NT2/D1 (cell line): Measurements from ENCODE around the gene KLHL11.

Experiments used
- DNase-seq: peaks from one replicate; pipeline ENCODE4 v3.0.0-alpha.2; 2011; ENCODE audit warnings: low read depth, low spot score
- H3K27me3 ChIP-seq: 2 replicates; pipeline ENCODE4 v1.6.0; 2011; ENCODE audit warnings: mild to moderate bottlenecking; ENCODE audit not compliant: insufficient read length, insufficient read depth
- H3K36me3 ChIP-seq: 2 replicates; pipeline ENCODE4 v1.6.1; 2011; ENCODE audit warnings: mild to moderate bottlenecking, low read length, mixed read lengths; ENCODE audit not compliant: insufficient read depth, insufficient read length
- H3K4me1 ChIP-seq: 2 replicates; pipeline ENCODE4 v1.5.1; 2011; ENCODE audit not compliant: insufficient read depth, insufficient read length
- H3K4me3 ChIP-seq: 2 replicates; pipeline ENCODE4 v1.5.1; 2011; ENCODE audit warnings: low read depth; ENCODE audit not compliant: insufficient read length
- H3K9ac ChIP-seq: 2 replicates; pipeline ENCODE4 v1.6.0; 2011; ENCODE audit warnings: low read depth; ENCODE audit not compliant: insufficient read length
- H3K9me3 ChIP-seq: 2 replicates; pipeline ENCODE4 v1.5.1; 2011; ENCODE audit warnings: mild to moderate bottlenecking, low read length; ENCODE audit not compliant: insufficient read depth
- SUZ12 ChIP-seq: IDR thresholded peaks from 2 replicates; pipeline ENCODE4 v1.6.1; 2011; ENCODE audit not compliant: insufficient read length, insufficient read depth; ENCODE audit errors: extremely low read depth
- YY1 ChIP-seq: IDR thresholded peaks from 2 replicates; pipeline ENCODE4 v1.6.1; 2011; ENCODE audit not compliant: insufficient read length, insufficient read depth
- ZNF274 ChIP-seq: IDR thresholded peaks from 2 replicates; pipeline ENCODE4 v1.6.1; 2011; ENCODE audit warnings: mild to moderate bottlenecking, low read depth, low read length

Gene KLHL11

GRCh38 chr17:41896726-41897125, 31.5 kb upstream of the KLHL11 start:
- Histone ChIP-seq H3K9ac (no peak overlapping the region), H3K9me3 (no peaks in the 10 kb centered on the region), H3K4me1 (peaks cover 13% of the 10 kb centered on the region), H3K27me3 (no peaks in the 10 kb centered on the region), H3K36me3 (peaks cover 96% of the 10 kb centered on the region), H3K4me3 (no peak overlapping the region)
- TF ChIP-seq SUZ12 (no peak), YY1 (no peak), ZNF274 (no peak)
- DNase-seq = no peak

GRCh38 chr17:41895617-41896016, 30.4 kb upstream of the KLHL11 start:
- no peak for DNase-seq
- Histone ChIP-seq H3K9ac (no peak overlapping the region), H3K4me3 (no peak overlapping the region)

GRCh38 chr17:41894791-41895331, 29.6 kb upstream of the KLHL11 start:
- H3K9me3 ChIP-seq = no peaks in the 10 kb centered on the region
- no peak for DNase-seq
- peaks cover 94% of the 10 kb centered on the region for H3K36me3 ChIP-seq
- no peak overlapping the region for H3K4me3 ChIP-seq
- TF ChIP-seq SUZ12 (no peak), YY1 (no peak), ZNF274 (no peak)
- H3K4me1 ChIP-seq = peaks cover 13% of the 10 kb centered on the region
- no peak overlapping the region for H3K9ac ChIP-seq
- no peaks in the 10 kb centered on the region for H3K27me3 ChIP-seq

More at GRCh38 chr17:41895617-41896016, 30.4 kb upstream of the KLHL11 start:
- H3K36me3 ChIP-seq = peaks cover 95% of the 10 kb centered on the region
- H3K4me1 ChIP-seq = peaks cover 13% of the 10 kb centered on the region
- no peaks in the 10 kb centered on the region for H3K9me3 ChIP-seq
- no peaks in the 10 kb centered on the region for H3K27me3 ChIP-seq
- no peak for TF ChIP-seq ZNF274
- TF ChIP-seq YY1 = no peak
- TF ChIP-seq SUZ12 = no peak

GRCh38 chr17:41893384-41893783, 28.2 kb upstream of the KLHL11 start:
- Histone ChIP-seq H3K9ac (no peak overlapping the region), H3K36me3 (peaks cover 93% of the 10 kb centered on the region), H3K27me3 (no peaks in the 10 kb centered on the region), H3K4me1 (peaks cover 13% of the 10 kb centered on the region), H3K9me3 (no peaks in the 10 kb centered on the region), H3K4me3 (no peak overlapping the region)
- no peak for DNase-seq
- no peak for TF ChIP-seq YY1
- TF ChIP-seq ZNF274 = no peak
- no peak for TF ChIP-seq SUZ12

DNA sequence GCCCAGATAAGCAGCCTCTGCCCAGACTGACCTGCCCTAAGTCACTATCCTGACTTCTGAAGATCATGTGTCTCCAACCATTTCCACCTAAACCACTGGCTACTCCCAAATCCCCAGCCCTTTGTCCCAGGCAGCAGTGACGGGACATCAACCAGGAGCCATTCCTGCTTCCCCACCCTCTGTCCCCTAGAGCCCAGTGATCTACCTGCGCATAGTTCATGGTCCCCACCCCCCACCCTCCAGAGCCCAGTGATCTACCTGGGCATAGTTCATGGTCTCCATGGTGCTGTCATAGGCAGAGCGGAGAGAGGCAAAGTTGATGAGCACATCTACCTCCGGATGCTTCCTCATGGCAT, 26.8 kb upstream of the KLHL11 start:
- Histone ChIP-seq H3K4me3 (no peak overlapping the region), H3K4me1 (peaks cover 13% of the 10 kb centered on the region), H3K27me3 (no peaks in the 10 kb centered on the region), H3K9ac (no peak overlapping the region), H3K36me3 (peaks cover 93% of the 10 kb centered on the region), H3K9me3 (no peaks in the 10 kb centered on the region)
- no peak for DNase-seq
- no peak for TF ChIP-seq SUZ12
- no peak for TF ChIP-seq YY1
- TF ChIP-seq ZNF274 = no peak

DNA sequence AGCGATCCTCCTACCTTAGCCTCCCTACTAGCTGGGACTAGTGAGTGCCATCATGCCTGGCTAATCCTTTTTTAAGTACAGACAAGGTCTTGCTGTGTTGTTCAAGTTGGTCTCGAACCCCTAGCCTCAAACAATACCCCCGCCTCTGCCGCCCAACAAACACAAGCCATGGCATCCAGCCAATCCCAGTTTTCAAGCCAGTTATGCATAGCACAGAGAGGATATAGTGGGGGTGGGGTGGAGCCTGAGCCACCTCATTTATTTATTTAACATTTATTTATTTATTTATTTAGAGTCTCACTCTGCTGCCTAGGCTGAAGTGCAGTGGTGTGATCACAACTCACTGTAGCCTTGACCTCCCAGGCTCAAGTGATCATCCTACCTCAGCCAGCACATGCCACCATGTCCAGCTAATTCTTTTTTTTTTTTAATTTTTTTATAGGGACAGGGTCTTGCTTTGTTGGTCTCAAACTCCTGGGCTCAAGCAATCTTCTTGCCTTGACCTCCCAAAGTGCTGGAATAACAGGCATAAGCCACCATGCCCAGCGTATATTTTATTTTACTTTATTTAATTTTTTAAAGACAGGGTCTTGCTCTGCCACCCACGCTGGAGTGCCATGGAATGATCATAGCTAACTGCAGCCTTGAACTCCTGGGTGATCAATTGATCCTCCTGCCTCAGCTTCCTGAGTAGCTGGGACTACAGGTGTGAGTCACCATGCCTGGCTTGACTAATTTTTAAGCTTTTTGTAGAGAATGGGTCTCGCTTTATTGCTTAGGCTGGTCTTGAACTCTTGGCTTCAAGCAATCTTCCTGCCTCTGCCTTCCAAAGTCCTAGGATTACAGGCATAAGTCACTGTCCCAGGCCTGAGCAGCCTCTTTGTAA, 26.2 kb upstream of the KLHL11 start:
- Histone ChIP-seq H3K9me3 (no peaks in the 10 kb centered on the region), H3K9ac (no peak overlapping the region), H3K36me3 (peaks cover 93% of the 10 kb centered on the region), H3K27me3 (no peaks in the 10 kb centered on the region), H3K4me1 (peaks cover 7% of the 10 kb centered on the region), H3K4me3 (no peak overlapping the region)
- no peak for TF ChIP-seq SUZ12
- no peak for DNase-seq

- H3K4me1 ChIP-seq = peaks cover 2% of the 10 kb centered on the region
- no peak overlapping the region for H3K4me3 ChIP-seq
- H3K9ac ChIP-seq = no peak overlapping the region
- H3K27me3 ChIP-seq = no peaks in the 10 kb centered on the region
- DNase-seq = no peak
- no peak for TF ChIP-seq ZNF274
- TF ChIP-seq SUZ12 = no peak
- TF ChIP-seq YY1 = no peak
- H3K36me3 ChIP-seq = peaks cover 94% of the 10 kb centered on the region
- H3K9me3 ChIP-seq = no peaks in the 10 kb centered on the region
Observed at GRCh38 chr17:41888332-41888965, 23.2 kb upstream of the KLHL11 start.
